Adrenal gland (tissue), 5 donors: ENCODE results near the gene RHOG.
A peak's percentile ranks its signal among the peaks of the same experiment; 100 is the strongest.

Experiments
- POLR2A ChIP-seq, 2 donors: fragments of 450-650 bp; IDR thresholded peaks; one replicate each; pipeline ENCODE4 v1.6.1; 2017; ENCODE audit warnings: antibody characterized with exemption in 2 of 2, mild to moderate bottlenecking in 2 of 2, moderate library complexity in 1 of 2
- TF ChIP-seq, protein P1 (sequence below), 6 experiments: fragments of 450-650 bp in 4 of 6; fragments of 200-600 bp in 2 of 6; sonication (generic) in 1 of 6; IDR thresholded peaks; 1 replicate in 5 of 6; 2 replicates in 1 of 6; pipeline versions ENCODE4 v1.5.1 to v1.8.0; 2016 to 2021; ENCODE audit warnings: antibody characterized with exemption in 6 of 6, mild to moderate bottlenecking in 2 of 6, moderate library complexity in 1 of 6
- donor health status: DM: no; HTN: no; CAD: no.

GRCh38 chr11:3855808-3856491 lies 15.2 kb upstream of the RHOG start:
- TF ChIP-seq, protein P1, sequence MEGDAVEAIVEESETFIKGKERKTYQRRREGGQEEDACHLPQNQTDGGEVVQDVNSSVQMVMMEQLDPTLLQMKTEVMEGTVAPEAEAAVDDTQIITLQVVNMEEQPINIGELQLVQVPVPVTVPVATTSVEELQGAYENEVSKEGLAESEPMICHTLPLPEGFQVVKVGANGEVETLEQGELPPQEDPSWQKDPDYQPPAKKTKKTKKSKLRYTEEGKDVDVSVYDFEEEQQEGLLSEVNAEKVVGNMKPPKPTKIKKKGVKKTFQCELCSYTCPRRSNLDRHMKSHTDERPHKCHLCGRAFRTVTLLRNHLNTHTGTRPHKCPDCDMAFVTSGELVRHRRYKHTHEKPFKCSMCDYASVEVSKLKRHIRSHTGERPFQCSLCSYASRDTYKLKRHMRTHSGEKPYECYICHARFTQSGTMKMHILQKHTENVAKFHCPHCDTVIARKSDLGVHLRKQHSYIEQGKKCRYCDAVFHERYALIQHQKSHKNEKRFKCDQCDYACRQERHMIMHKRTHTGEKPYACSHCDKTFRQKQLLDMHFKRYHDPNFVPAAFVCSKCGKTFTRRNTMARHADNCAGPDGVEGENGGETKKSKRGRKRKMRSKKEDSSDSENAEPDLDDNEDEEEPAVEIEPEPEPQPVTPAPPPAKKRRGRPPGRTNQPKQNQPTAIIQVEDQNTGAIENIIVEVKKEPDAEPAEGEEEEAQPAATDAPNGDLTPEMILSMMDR (IDR thresholded peaks at IDR 0.05) = no peak
- TF ChIP-seq POLR2A (IDR thresholded peaks at IDR 0.05) = peak in 1 of 2 donors; percentile 24
